Upper lobe of left lung (tissue), 4 donors: ENCODE results near the gene MNAT1.

Experiments
- EP300 ChIP-seq, 4 donors: sonication (generic); formaldehyde crosslinking; IDR thresholded peaks; one replicate each; pipeline ENCODE4 v1.5.1; 2017; ENCODE audit warnings: antibody characterized with exemption in 4 of 4, control low read depth in 2 of 4
- TF ChIP-seq, protein P1 (sequence below), 6 experiments: fragments of 450-650 bp in 4 of 6; fragments of 200-600 bp in 2 of 6; sonication (generic) in 2 of 6; IDR thresholded peaks; one replicate each; pipeline ENCODE4 v1.5.1; 2016 to 2019; ENCODE audit warnings: antibody characterized with exemption in 6 of 6

DNA sequence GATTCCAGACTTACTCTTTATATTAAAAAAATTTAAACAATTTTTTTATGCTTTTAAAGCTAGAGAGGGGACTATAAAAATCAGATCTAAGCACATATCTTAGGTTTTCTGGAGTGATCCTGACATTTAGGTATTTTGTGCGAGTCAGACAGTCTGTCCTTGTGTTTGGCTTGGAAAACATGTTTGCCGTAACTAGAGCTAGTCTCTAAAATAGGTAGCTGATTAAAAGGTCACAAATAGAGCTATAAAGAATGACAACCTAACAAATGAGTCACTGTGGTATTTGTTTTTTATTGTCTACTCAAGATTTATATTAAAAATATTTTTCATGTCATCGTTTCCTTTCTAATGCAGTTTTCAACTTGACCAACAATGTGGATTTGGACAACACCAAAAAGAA is 73.4 kb downstream of the MNAT1 start:
- TF ChIP-seq, protein P1, sequence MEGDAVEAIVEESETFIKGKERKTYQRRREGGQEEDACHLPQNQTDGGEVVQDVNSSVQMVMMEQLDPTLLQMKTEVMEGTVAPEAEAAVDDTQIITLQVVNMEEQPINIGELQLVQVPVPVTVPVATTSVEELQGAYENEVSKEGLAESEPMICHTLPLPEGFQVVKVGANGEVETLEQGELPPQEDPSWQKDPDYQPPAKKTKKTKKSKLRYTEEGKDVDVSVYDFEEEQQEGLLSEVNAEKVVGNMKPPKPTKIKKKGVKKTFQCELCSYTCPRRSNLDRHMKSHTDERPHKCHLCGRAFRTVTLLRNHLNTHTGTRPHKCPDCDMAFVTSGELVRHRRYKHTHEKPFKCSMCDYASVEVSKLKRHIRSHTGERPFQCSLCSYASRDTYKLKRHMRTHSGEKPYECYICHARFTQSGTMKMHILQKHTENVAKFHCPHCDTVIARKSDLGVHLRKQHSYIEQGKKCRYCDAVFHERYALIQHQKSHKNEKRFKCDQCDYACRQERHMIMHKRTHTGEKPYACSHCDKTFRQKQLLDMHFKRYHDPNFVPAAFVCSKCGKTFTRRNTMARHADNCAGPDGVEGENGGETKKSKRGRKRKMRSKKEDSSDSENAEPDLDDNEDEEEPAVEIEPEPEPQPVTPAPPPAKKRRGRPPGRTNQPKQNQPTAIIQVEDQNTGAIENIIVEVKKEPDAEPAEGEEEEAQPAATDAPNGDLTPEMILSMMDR (IDR thresholded peaks at IDR 0.05): no peak
- TF ChIP-seq EP300 (IDR thresholded peaks at IDR 0.05): no peak
